ENCODE measurements around the gene ARID4A.
"Not testable (repeated sequence)": the region's sequence is repeated elsewhere in the genome, so short reads cannot be mapped to it uniquely, and the experiment has no call there.

The ARID4A gene

GRCh38 chr14:58362798-58363412 is 64.5 kb downstream of the ARID4A start:
- no peak for DNase-seq

GRCh38 chr14:58364316-58364715 is 66.0 kb downstream of the ARID4A start:
- no peak for DNase-seq

- DNase-seq, result no peak
These were observed 68.9 kb downstream of the ARID4A start for GRCh38 chr14:58367296-58367695.

- no peak for DNase-seq
These were observed 70.6 kb downstream of the ARID4A start for GRCh38 chr14:58368956-58369355.

GRCh38 chr14:58376791-58377190 is 78.4 kb downstream of the ARID4A start:
- DNase-seq, result no peak

GRCh38 chr14:58390830-58391229 is 92.5 kb downstream of the ARID4A start:
- DNase-seq, result no peak

- DNase-seq, result no peak
These were observed 97.1 kb downstream of the ARID4A start for GRCh38 chr14:58395562-58395811.

- no peak for DNase-seq
These were observed 97.7 kb downstream of the ARID4A start, which contains the start of gene TOMM20L for GRCh38 chr14:58395812-58396788. TSS of gene TOMM20L (plus strand) at chr14:58395930. CDS start at chr14:58395958, 28 bp downstream.

GRCh38 chr14:58397156-58397555 is 98.8 kb downstream of the ARID4A start:
- no peak for DNase-seq

- no peak for DNase-seq
These were observed 100.1 kb downstream of the ARID4A start for GRCh38 chr14:58398495-58398894.

GRCh38 chr14:58398895-58399294 is 100.5 kb downstream of the ARID4A start:
- DNase-seq, result no peak

- DNase-seq, result no peak
These were observed 103.2 kb downstream of the ARID4A start for GRCh38 chr14:58401587-58401986.

- no peak for DNase-seq
These were observed 110.4 kb downstream of the ARID4A start for GRCh38 chr14:58408681-58409215.

GRCh38 chr14:58414845-58415244 is 116.5 kb downstream of the ARID4A start:
- no peak for DNase-seq

- no peak for DNase-seq
These were observed 117.5 kb downstream of the ARID4A start for GRCh38 chr14:58415636-58416547.

- not testable (repeated sequence) for DNase-seq
These were observed 118.6 kb downstream of the ARID4A start for GRCh38 chr14:58416934-58417333.

All from NCI-H1436 treated with DMSO at 0.1 percent for 48 hours (cell line).